ENCODE data around the gene WIPI1. TPM values are rescaled to one million over a fixed set of nuclear protein-coding genes. Genes with fewer than 3 reads are reported as not detected.

WIPI1 gene
- total RNA-seq, 1 experiment from 2014 or later = 20.2 TPM

- H3F3A ChIP-seq (ENCODE audit: low read length, unreplicated experiment) = peaks cover 3% of the 10 kb centered on the region
- no peaks in the 10 kb centered on the region for H4K20me1 ChIP-seq (ENCODE audit: low read length)
- H2AFZ ChIP-seq (ENCODE audit: low read length) = peak overlapping the region; percentile 71
- ATAC-seq = no peak
- intact Hi-C loops (cut with micrococcal nuclease) = loop anchor here (5.0 kb wide), 2 partner anchors 211 to 421 kb away; partner anchors contain the start of genes AMZ2 and KPNA2
- H3K36me3 ChIP-seq (ENCODE audit: low read depth, low read length) = no peaks in the 10 kb centered on the region
- H3K4me1 ChIP-seq (ENCODE audit: insufficient read depth, low read length) = peaks cover 21% of the 10 kb centered on the region
- H3K4me3 ChIP-seq (ENCODE audit: low read length) = peak overlapping the region; percentile 65
- TSS peak; percentile 80 for BruUV-seq (replicated peaks)
- ChIA-PET POLR2A (ENCODE audit: unreplicated experiment) (interaction anchor here (0.5 to 1.4 kb wide), 5 partner anchors 16 to 305 kb away, joined by 3 to 17 read pairs (median 5); partner anchors contain the start of gene AMZ2), CTCF (interaction anchor here (0.6 to 2.4 kb wide), 4 partner anchors 8 to 71 kb away, joined by 3 to 13 read pairs (median 4); no protein-coding TSS in a partner anchor)
- no peak for DNase-seq
- TF ChIP-seq EZH2phosphoT487 (IDR thresholded peaks at IDR 0.05; ENCODE audit: borderline replicate concordance, low read length) (no peak), EZH2 (IDR thresholded peaks at IDR 0.05; ENCODE audit: low read length, unreplicated experiment) (no peak)
- TF ChIP-seq, protein P1, sequence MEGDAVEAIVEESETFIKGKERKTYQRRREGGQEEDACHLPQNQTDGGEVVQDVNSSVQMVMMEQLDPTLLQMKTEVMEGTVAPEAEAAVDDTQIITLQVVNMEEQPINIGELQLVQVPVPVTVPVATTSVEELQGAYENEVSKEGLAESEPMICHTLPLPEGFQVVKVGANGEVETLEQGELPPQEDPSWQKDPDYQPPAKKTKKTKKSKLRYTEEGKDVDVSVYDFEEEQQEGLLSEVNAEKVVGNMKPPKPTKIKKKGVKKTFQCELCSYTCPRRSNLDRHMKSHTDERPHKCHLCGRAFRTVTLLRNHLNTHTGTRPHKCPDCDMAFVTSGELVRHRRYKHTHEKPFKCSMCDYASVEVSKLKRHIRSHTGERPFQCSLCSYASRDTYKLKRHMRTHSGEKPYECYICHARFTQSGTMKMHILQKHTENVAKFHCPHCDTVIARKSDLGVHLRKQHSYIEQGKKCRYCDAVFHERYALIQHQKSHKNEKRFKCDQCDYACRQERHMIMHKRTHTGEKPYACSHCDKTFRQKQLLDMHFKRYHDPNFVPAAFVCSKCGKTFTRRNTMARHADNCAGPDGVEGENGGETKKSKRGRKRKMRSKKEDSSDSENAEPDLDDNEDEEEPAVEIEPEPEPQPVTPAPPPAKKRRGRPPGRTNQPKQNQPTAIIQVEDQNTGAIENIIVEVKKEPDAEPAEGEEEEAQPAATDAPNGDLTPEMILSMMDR (conservative IDR thresholded peaks at IDR 0.05; ENCODE audit: low read depth, low read length) = no peak
- peak overlapping the region; percentile 11; the same call in 1 of the 2 replicates for H3K9ac ChIP-seq (ENCODE audit: low read length)
- no peaks in the 10 kb centered on the region for H3K79me2 ChIP-seq (ENCODE audit: low read length)
- no peaks in the 10 kb centered on the region for H3K27me3 ChIP-seq (ENCODE audit: low read length)
- H3K27ac ChIP-seq (ENCODE audit: low read length) = no peak overlapping the region
- peak overlapping the region; percentile 88 for H3K4me2 ChIP-seq (ENCODE audit: low read length)
- H3K9me2 ChIP-seq (replicated peaks; ENCODE audit: low read length) = no peaks in the 10 kb centered on the region
- no peaks in the 10 kb centered on the region for H3K9me3 ChIP-seq (ENCODE audit: low read length)
Measured at GRCh38 chr17:68458260-68459036, 1.2 kb upstream of the WIPI1 start.

- H3F3A ChIP-seq (ENCODE audit: low read length, unreplicated experiment) = peaks cover 3% of the 10 kb centered on the region
- peak overlapping the region; percentile 11; the same call in 1 of the 2 replicates for H3K9ac ChIP-seq (ENCODE audit: low read length)
- no peaks in the 10 kb centered on the region for H4K20me1 ChIP-seq (ENCODE audit: low read length)
- H3K9me2 ChIP-seq (replicated peaks; ENCODE audit: low read length) = no peaks in the 10 kb centered on the region
- no peak overlapping the region for H3K27ac ChIP-seq (ENCODE audit: low read length)
- H3K4me1 ChIP-seq (ENCODE audit: insufficient read depth, low read length) = peaks cover 21% of the 10 kb centered on the region
- H3K27me3 ChIP-seq (ENCODE audit: low read length) = no peaks in the 10 kb centered on the region
- intact Hi-C loops (cut with micrococcal nuclease) = loop anchor here (1.0 to 5.0 kb wide), 5 partner anchors 19 to 420 kb away; partner anchors contain the start of genes AMZ2, KPNA2 and PRKAR1A
- ChIA-PET POLR2A (ENCODE audit: unreplicated experiment) (interaction anchor here (0.5 to 1.4 kb wide), 8 partner anchors 55 to 1739 kb away, joined by 3 to 17 read pairs (median 4); partner anchors contain the start of genes AMZ2 and PRKAR1A), CTCF (interaction anchor here (0.6 to 2.4 kb wide), 7 partner anchors 8 to 496 kb away, joined by 3 to 13 read pairs (median 3); no protein-coding TSS in a partner anchor)
- BruUV-seq (replicated peaks) = no TSS peak
- TF ChIP-seq EZH2 (IDR thresholded peaks at IDR 0.05; ENCODE audit: low read length, unreplicated experiment) (no peak), EZH2phosphoT487 (IDR thresholded peaks at IDR 0.05; ENCODE audit: borderline replicate concordance, low read length) (no peak)
- TF ChIP-seq, protein P1 (conservative IDR thresholded peaks at IDR 0.05; ENCODE audit: low read depth, low read length) = no peak
- H2AFZ ChIP-seq (ENCODE audit: low read length) = peak overlapping the region; percentile 71
- H3K36me3 ChIP-seq (ENCODE audit: low read depth, low read length) = no peaks in the 10 kb centered on the region
- no peaks in the 10 kb centered on the region for H3K79me2 ChIP-seq (ENCODE audit: low read length)
- ATAC-seq (peak; percentile 81), DNase-seq (peak; percentile 100)
- peak overlapping the region; percentile 88 for H3K4me2 ChIP-seq (ENCODE audit: low read length)
- no peaks in the 10 kb centered on the region for H3K9me3 ChIP-seq (ENCODE audit: low read length)
- peak overlapping the region; percentile 65 for H3K4me3 ChIP-seq (ENCODE audit: low read length)
Measured at GRCh38 chr17:68457539-68458259, 403 bp upstream of the WIPI1 start.

All from PC-3 (cell line).